HEK293T (cell line): Measurements from ENCODE around the gene ASF1B.
"Not testable (repeated sequence)": the region's sequence is repeated elsewhere in the genome, so short reads cannot be mapped to it uniquely, and the experiment has no call there.

ENCODE experiments used
- CTCF ChIA-PET: fragments of 350-600 bp; formaldehyde crosslinking; extraction: SDS; loops from one replicate; lab custom pipeline; 2021; ENCODE audit warnings: antibody characterized with exemption, inconsistent platforms; lab: Yijun Ruan, JAX
- POLR2A ChIA-PET: fragments of 350-600 bp; formaldehyde crosslinking; extraction: SDS; loops from one replicate; lab custom pipeline; 2020; ENCODE audit warnings: antibody characterized with exemption, inconsistent platforms; lab: Yijun Ruan, JAX
- DNase-seq: peaks from one replicate; pipeline ENCODE4 v3.0.0; 2012; ENCODE audit warnings: mixed read lengths; ENCODE audit errors: extremely low spot score
- ARNT ChIP-seq: fragments of 450-650 bp; IDR thresholded peaks from 2 replicates; pipeline ENCODE4 v1.6.1; 2017; ENCODE audit warnings: mild to moderate bottlenecking
- BHLHE40 ChIP-seq: fragments of 450-650 bp; IDR thresholded peaks from 2 replicates; pipeline ENCODE4 v1.6.1; 2016; ENCODE audit warnings: mild to moderate bottlenecking, moderate library complexity, borderline replicate concordance
- CTBP1 ChIP-seq: fragments of 450-650 bp; IDR thresholded peaks from 2 replicates; pipeline ENCODE4 v1.6.1; 2016; ENCODE audit warnings: borderline replicate concordance
- ELF4 ChIP-seq: fragments of 450-650 bp; IDR thresholded peaks from 2 replicates; pipeline ENCODE4 v1.6.1; 2017; ENCODE audit warnings: antibody characterized with exemption
- FOXA1 ChIP-seq: fragments of 450-650 bp; IDR thresholded peaks from 2 replicates; pipeline ENCODE4 v1.6.1; 2016; ENCODE audit warnings: mild to moderate bottlenecking
- FOXK2 ChIP-seq: fragments of 450-650 bp; IDR thresholded peaks from 2 replicates; pipeline ENCODE4 v1.6.1; 2016; ENCODE audit warnings: mild to moderate bottlenecking
- FOXM1 ChIP-seq: fragments of 450-650 bp; IDR thresholded peaks from 2 replicates; pipeline ENCODE4 v1.6.1; 2017; ENCODE audit warnings: mild to moderate bottlenecking, borderline replicate concordance
- HDGF ChIP-seq: fragments of 450-650 bp; IDR thresholded peaks from 2 replicates; pipeline ENCODE4 v1.6.1; 2017; ENCODE audit warnings: antibody characterized with exemption, borderline replicate concordance
- L3MBTL2 ChIP-seq: fragments of 450-650 bp; conservative IDR thresholded peaks from 2 replicates; pipeline ENCODE4 v1.6.1; 2016; ENCODE audit warnings: mild to moderate bottlenecking
- LEF1 ChIP-seq: fragments of 450-650 bp; IDR thresholded peaks from 2 replicates; pipeline ENCODE4 v1.6.1; 2017; ENCODE audit warnings: mild to moderate bottlenecking, borderline replicate concordance
- NFRKB ChIP-seq: fragments of 450-650 bp; IDR thresholded peaks from 2 replicates; pipeline ENCODE4 v1.6.1; 2016; ENCODE audit warnings: mild to moderate bottlenecking, moderate library complexity
- PKNOX1 ChIP-seq: fragments of 450-650 bp; IDR thresholded peaks from 2 replicates; pipeline ENCODE4 v1.6.1; 2016
- SP1 ChIP-seq: fragments of 450-650 bp; IDR thresholded peaks from 2 replicates; pipeline ENCODE4 v1.6.1; 2017
- SUZ12 ChIP-seq: fragments of 450-650 bp; IDR thresholded peaks from 2 replicates; pipeline ENCODE4 v1.6.1; 2016; ENCODE audit warnings: mild to moderate bottlenecking
- TARDBP ChIP-seq: fragments of 450-650 bp; IDR thresholded peaks from 2 replicates; pipeline ENCODE4 v1.6.1; 2016
- ZNF384 ChIP-seq: fragments of 450-650 bp; IDR thresholded peaks from 2 replicates; pipeline ENCODE4 v1.6.1; 2016

ASF1B gene

GRCh38 chr19:14150041-14150769 lies 13.8 kb upstream of the ASF1B start:
- no peak for DNase-seq
- ChIA-PET CTCF (no interaction called here), POLR2A (no interaction called here)
- TF ChIP-seq FOXM1 (no peak), SP1 (no peak), FOXA1 (no peak), HDGF (no peak), ZNF384 (no peak), ARNT (no peak), LEF1 (no peak), CTBP1 (no peak), SUZ12 (no peak)

- DNase-seq = no peak
- TF ChIP-seq LEF1 (no peak), BHLHE40 (no peak), FOXA1 (no peak), ARNT (no peak), FOXK2 (no peak), FOXM1 (no peak), NFRKB (no peak), SP1 (no peak), ZNF384 (no peak), CTBP1 (no peak)
- ChIA-PET CTCF (interaction anchor here (2.8 kb wide), 1 partner anchor 13 kb away, joined by 10 read pairs; the partner anchor contains the start of gene ASF1B), POLR2A (no interaction called here)
Measured at GRCh38 chr19:14149509-14149994, 13.2 kb upstream of the ASF1B start.

GRCh38 chr19:14148751-14149410 lies 12.5 kb upstream of the ASF1B start:
- CTCF ChIA-PET = interaction anchor here (0.5 to 2.8 kb wide), 6 partner anchors 9 to 395 kb away, joined by 3 to 10 read pairs (median 3); partner anchors contain the start of gene ASF1B
- DNase-seq = no peak

GRCh38 chr19:14147797-14148605 lies 11.6 kb upstream of the ASF1B start:
- ChIA-PET POLR2A (interaction anchor here (1.3 kb wide), 1 partner anchor 11 kb away, joined by 5 read pairs; the partner anchor contains the start of gene ASF1B), CTCF (interaction anchor here (0.5 to 2.8 kb wide), 7 partner anchors 8 to 434 kb away, joined by 3 to 10 read pairs (median 3); partner anchors contain the start of gene ASF1B)
- TF ChIP-seq CTBP1 = no peak
- TF ChIP-seq L3MBTL2 = no peak
- no peak for TF ChIP-seq SUZ12
- TF ChIP-seq HDGF = no peak
- TF ChIP-seq ZNF384 = no peak
- TF ChIP-seq LEF1 = no peak
- no peak for TF ChIP-seq TARDBP
- TF ChIP-seq ELF4 = no peak
- no peak for TF ChIP-seq PKNOX1
- TF ChIP-seq FOXM1 = no peak
- no peak for TF ChIP-seq SP1
- no peak for TF ChIP-seq BHLHE40
- peak; percentile 74 for DNase-seq

More at GRCh38 chr19:14148751-14149410, 12.5 kb upstream of the ASF1B start:
- TF ChIP-seq ARNT (no peak), FOXK2 (no peak), BHLHE40 (no peak), FOXA1 (no peak), L3MBTL2 (no peak), LEF1 (no peak), CTBP1 (no peak), NFRKB (no peak), ELF4 (no peak), ZNF384 (no peak), TARDBP (no peak), SP1 (no peak), SUZ12 (no peak), PKNOX1 (no peak), HDGF (no peak), FOXM1 (no peak)
- POLR2A ChIA-PET = interaction anchor here (1.3 kb wide), 1 partner anchor 12 kb away, joined by 5 read pairs; the partner anchor contains the start of gene ASF1B

- no peak for DNase-seq
- ChIA-PET POLR2A (interaction anchor here (2.3 kb wide), 1 partner anchor 10 kb away, joined by 18 read pairs; the partner anchor contains the start of gene ASF1B), CTCF (interaction anchor here (0.5 to 2.8 kb wide), 3 partner anchors 10 to 1164 kb away, joined by 3 to 10 read pairs (median 4); partner anchors contain the start of gene ASF1B)
- no peak for TF ChIP-seq SUZ12
Measured at GRCh38 chr19:14146789-14147216, 10.4 kb upstream of the ASF1B start.

- ChIA-PET CTCF (interaction anchor here (0.5 to 1.9 kb wide), 3 partner anchors 10 to 1163 kb away, joined by 3 to 6 read pairs (median 4); partner anchors contain the start of gene ASF1B), POLR2A (interaction anchor here (2.3 kb wide), 1 partner anchor 10 kb away, joined by 18 read pairs; the partner anchor contains the start of gene ASF1B)
- not testable (repeated sequence) for DNase-seq
Measured at GRCh38 chr19:14146169-14146568, 9.8 kb upstream of the ASF1B start.
